Ovary (tissue), 3 donors: Measurements from ENCODE around the gene SRRM5.

Experiments used
- CTCF ChIP-seq, 3 donors: fragments of 450-650 bp in 2 of 3; fragments of 200-600 bp in 1 of 3; IDR thresholded peaks; one replicate each; pipeline versions ENCODE4 v1.5.1 to v1.8.0; 2016 to 2022; ENCODE audit warnings: antibody characterized with exemption in 3 of 3, mild to moderate bottlenecking in 1 of 3
- EP300 ChIP-seq: sonication (generic); formaldehyde crosslinking; IDR thresholded peaks from one replicate; pipeline ENCODE4 v1.6.1; 2017; ENCODE audit warnings: antibody characterized with exemption
- POLR2A ChIP-seq: fragments of 450-650 bp; IDR thresholded peaks from one replicate; pipeline ENCODE4 v1.6.1; 2017; ENCODE audit warnings: antibody characterized with exemption, mild to moderate bottlenecking, moderate library complexity
- donor health status: DM: no; HTN: no; CAD: no.

- TF ChIP-seq CTCF (IDR thresholded peaks at IDR 0.05) (no peak), POLR2A (no peak), EP300 (no peak)
Measured at GRCh38 chr19:43623889-43624670, 12.2 kb downstream of the SRRM5 start.
